Transverse colon (tissue), 4 donors: ENCODE data around the gene GTF3C5. TPM values are rescaled to one million over a fixed set of nuclear protein-coding genes. Genes with fewer than 3 reads are reported as not detected.

ENCODE experiments used
- DNase-seq: peaks from one replicate; pipeline ENCODE4 v3.0.0-alpha.2; 2019
- H3K27ac ChIP-seq, 4 donors: fragments of 200-600 bp; sonication (generic); 2 replicates each; pipeline ENCODE4 v1.5.1; 2016 to 2018; ENCODE audit warnings: inconsistent platforms in 4 of 4
- H3K27me3 ChIP-seq: fragments of 200-600 bp; sonication (generic); 2 replicates; pipeline ENCODE4 v1.5.1; 2017; ENCODE audit warnings: inconsistent platforms
- H3K36me3 ChIP-seq, 4 donors: fragments of 200-600 bp; sonication (generic); 2 replicates each; pipeline ENCODE4 v1.5.1; 2017 to 2019; ENCODE audit warnings: inconsistent platforms in 4 of 4
- H3K4me1 ChIP-seq, 4 donors: fragments of 200-600 bp; sonication (generic); 2 replicates each; pipeline ENCODE4 v1.5.1; 2017 to 2020; ENCODE audit warnings: inconsistent platforms in 4 of 4
- H3K4me3 ChIP-seq, 4 donors: fragments of 200-600 bp; sonication (generic); 1 replicate in 1 of 4; 2 replicates in 3 of 4; pipeline versions ENCODE4 v1.5.1 to v1.6.1; 2017 to 2019; ENCODE audit warnings: inconsistent platforms in 4 of 4
- H3K9me3 ChIP-seq, 2 donors: fragments of 200-600 bp; sonication (generic); 2 replicates each; pipeline ENCODE4 v1.5.1; 2017 to 2019; ENCODE audit warnings: inconsistent platforms in 2 of 2
- EP300 ChIP-seq: sonication (generic); formaldehyde crosslinking; IDR thresholded peaks from one replicate; pipeline ENCODE4 v1.6.1; 2017; ENCODE audit warnings: antibody characterized with exemption, low read depth
- POLR2A ChIP-seq: fragments of 450-650 bp; IDR thresholded peaks from one replicate; pipeline ENCODE4 v1.6.1; 2016; ENCODE audit warnings: antibody characterized with exemption, mild to moderate bottlenecking, moderate library complexity
- POLR2AphosphoS5 ChIP-seq, 3 donors: sonication (generic); formaldehyde crosslinking; IDR thresholded peaks; one replicate each; pipeline ENCODE4 v1.6.1; 2016; ENCODE audit warnings: antibody characterized with exemption in 3 of 3
- WGBS, 2 donors: methylation state at CpG; one replicate each; pipeline ENCODE4 v1.1.5; 2018; ENCODE audit warnings: low coverage in 1 of 2; 5-methylcytosine and 5-hydroxymethylcytosine counted together
- in situ Hi-C, 4 donors: fragments of 200-750 bp; cut with MboI; loops; one replicate each; pipeline versions ENCODE4 v1.15.0 to v1.15.1; 2017; ENCODE audit warnings: low sequenced_read_pairs in 3 of 4, low pct_ligation_motif_present in 1 of 4, low pct_unique_long_range_greater_than_20kb in 1 of 4
- intact Hi-C: fragments of 100-400 bp; cut with DNase I; formaldehyde crosslinking; loops from one replicate; pipeline ENCODE4 v1.15.1; 2023; ENCODE audit warnings: low total_unique reads
- total RNA-seq, 4 donors: library from RNA; depleted of rRNA; stranded (reverse); fragments of >200 nt; gene quantifications; one replicate each; pipeline ENCODE4 v1.1.0, GENCODE V29; 2016
- TF ChIP-seq, protein P1 (sequence below), 5 experiments: fragments of 200-600 bp in 3 of 5; fragments of 450-650 bp in 2 of 5; sonication (generic) in 3 of 5; IDR thresholded peaks; 1 replicate in 2 of 5; 2 replicates in 3 of 5; pipeline ENCODE4 v1.5.1; 2016 to 2017; ENCODE audit warnings: antibody characterized with exemption in 5 of 5, inconsistent platforms in 3 of 5, mild to moderate bottlenecking in 2 of 5, moderate library complexity in 1 of 5

The GTF3C5 gene
- total RNA-seq, 4 donors from 2014 or later, result 44.5 to 56.9 (median 50.2) TPM

DNA sequence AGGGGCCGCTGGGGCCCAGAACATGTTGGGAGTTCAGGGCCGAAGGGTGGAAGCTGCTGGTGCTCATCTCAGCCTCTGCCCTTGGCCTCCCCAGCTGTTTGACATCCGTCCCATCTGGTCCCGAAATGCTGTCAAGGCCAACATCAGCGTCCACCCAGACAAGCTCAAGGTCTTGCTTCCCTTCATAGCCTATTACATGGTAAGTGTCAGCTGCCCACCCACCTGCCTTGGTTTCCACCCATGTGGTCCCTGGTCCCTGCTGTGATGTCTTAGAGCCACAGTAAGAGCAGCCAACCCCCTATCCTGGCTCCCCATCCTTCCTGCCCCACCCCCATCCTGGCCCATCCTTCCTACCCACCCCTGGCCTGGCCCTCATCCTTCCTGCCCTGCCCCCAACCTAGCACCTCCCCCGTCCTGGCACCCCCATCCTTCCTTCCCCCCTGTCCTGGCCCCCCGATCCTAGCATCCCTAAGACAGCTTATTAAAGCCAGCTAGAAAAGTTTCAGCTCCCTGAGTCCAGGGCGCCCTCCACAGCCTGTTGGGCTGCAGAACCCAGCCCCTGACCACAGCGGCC, 21.3 kb downstream of the GTF3C5 start:
- peaks cover 6 to 15% (median 10%) of the 10 kb centered on the region in 4 donors for H3K4me1 ChIP-seq
- H3K27ac ChIP-seq, result no peak overlapping the region
- H3K9me3 ChIP-seq, result no peaks in the 10 kb centered on the region
- 80 to 89% methylated on average over 1 to 9 of the region's 9 CpGs for WGBS, 2 donors
- H3K36me3 ChIP-seq, result peaks cover 0 to 38% (median 15%) of the 10 kb centered on the region in 4 donors
- no peak overlapping the region for H3K4me3 ChIP-seq
- DNase-seq, result no peak
- TF ChIP-seq POLR2A (no peak), EP300 (no peak)
- TF ChIP-seq, protein P1, sequence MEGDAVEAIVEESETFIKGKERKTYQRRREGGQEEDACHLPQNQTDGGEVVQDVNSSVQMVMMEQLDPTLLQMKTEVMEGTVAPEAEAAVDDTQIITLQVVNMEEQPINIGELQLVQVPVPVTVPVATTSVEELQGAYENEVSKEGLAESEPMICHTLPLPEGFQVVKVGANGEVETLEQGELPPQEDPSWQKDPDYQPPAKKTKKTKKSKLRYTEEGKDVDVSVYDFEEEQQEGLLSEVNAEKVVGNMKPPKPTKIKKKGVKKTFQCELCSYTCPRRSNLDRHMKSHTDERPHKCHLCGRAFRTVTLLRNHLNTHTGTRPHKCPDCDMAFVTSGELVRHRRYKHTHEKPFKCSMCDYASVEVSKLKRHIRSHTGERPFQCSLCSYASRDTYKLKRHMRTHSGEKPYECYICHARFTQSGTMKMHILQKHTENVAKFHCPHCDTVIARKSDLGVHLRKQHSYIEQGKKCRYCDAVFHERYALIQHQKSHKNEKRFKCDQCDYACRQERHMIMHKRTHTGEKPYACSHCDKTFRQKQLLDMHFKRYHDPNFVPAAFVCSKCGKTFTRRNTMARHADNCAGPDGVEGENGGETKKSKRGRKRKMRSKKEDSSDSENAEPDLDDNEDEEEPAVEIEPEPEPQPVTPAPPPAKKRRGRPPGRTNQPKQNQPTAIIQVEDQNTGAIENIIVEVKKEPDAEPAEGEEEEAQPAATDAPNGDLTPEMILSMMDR (IDR thresholded peaks at IDR 0.05), result no peak
- intact Hi-C loops, result no loop called here
- H3K27me3 ChIP-seq, result no peaks in the 10 kb centered on the region
- in situ Hi-C loops, result no loop called here

DNA sequence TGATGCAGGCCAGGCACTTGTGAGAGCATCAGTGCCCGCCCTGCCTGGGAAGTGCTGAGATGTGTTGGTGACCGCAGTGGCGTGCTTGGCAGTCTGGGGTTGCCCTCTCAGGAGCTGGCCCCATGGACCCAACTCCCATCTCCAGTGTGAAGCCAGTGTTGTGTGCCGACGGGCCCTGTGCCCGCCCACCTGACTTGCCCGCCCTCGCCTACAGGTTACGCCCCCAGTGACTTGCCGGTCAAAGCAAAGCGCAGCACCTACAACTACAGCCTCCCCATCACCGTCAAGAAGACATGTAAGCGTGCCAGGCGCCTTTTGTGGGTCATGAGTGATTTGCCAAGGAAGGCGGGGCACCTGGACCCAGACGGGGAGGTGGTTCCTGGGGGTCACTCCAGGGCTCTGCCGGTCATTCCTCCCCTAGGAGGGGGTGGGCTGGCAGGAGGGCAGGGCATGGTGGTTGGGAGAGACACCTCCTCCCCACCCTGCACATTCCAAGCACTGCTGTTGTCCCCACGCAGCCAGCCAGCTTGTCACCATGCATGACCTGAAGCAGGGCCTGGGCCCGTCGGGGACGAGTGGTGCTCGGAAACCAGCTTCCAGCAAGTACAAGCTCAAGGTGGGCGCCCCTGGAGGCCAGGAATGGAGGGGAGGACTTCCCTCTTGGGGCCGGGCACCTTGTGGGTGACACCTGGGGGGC, 23.5 kb downstream of the GTF3C5 start:
- Histone ChIP-seq H3K27me3 (no peaks in the 10 kb centered on the region), H3K9me3 (no peaks in the 10 kb centered on the region), H3K36me3 (peaks cover 0 to 38% (median 16%) of the 10 kb centered on the region in 4 donors), H3K27ac (no peak overlapping the region), H3K4me3 (no peak overlapping the region), H3K4me1 (peaks cover 6 to 15% (median 10%) of the 10 kb centered on the region in 4 donors)
- 89% methylated on average over 18 of the region's 24 CpGs; no CpG with 5 or more reads in 1 of the 2 donors for WGBS, 2 donors
- TF ChIP-seq POLR2AphosphoS5 (IDR thresholded peaks at IDR 0.05), result no peak
- in situ Hi-C loops (no loop called here), intact Hi-C loops (no loop called here)
- no peak for DNase-seq

DNA sequence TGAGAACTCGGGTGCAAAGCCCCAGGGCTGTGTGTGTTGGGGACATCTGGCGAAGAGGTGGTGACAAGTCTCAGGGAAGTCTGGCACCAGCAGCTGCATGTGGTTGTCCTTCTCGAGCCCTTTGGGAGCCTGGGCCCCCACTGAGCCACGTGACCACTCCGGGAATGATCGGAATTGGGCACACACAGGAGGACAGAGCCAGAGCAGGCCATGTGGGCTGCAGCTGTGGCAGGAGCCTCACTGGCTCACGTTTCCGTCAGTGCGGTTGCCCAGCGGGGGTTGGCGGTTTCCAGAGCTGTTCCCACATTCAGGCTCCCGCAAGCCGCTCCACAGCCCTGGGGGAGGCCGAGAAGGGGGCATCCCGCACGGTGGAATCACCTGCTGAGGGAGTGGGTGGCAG, 24.2 kb downstream of the GTF3C5 start:
- Histone ChIP-seq H3K27ac (no peak overlapping the region), H3K4me3 (no peak overlapping the region), H3K4me1 (peaks cover 6 to 15% (median 10%) of the 10 kb centered on the region in 4 donors), H3K36me3 (peaks cover 0 to 38% (median 16%) of the 10 kb centered on the region in 4 donors), H3K9me3 (no peaks in the 10 kb centered on the region), H3K27me3 (no peaks in the 10 kb centered on the region)
- in situ Hi-C loops (no loop called here), intact Hi-C loops (no loop called here)
- no peak for DNase-seq
- no peak for TF ChIP-seq POLR2AphosphoS5 (IDR thresholded peaks at IDR 0.05)
- TF ChIP-seq EP300, result no peak
- 84% methylated on average over 16 of the region's 16 CpGs; no CpG with 5 or more reads in 1 of the 2 donors for WGBS, 2 donors

DNA sequence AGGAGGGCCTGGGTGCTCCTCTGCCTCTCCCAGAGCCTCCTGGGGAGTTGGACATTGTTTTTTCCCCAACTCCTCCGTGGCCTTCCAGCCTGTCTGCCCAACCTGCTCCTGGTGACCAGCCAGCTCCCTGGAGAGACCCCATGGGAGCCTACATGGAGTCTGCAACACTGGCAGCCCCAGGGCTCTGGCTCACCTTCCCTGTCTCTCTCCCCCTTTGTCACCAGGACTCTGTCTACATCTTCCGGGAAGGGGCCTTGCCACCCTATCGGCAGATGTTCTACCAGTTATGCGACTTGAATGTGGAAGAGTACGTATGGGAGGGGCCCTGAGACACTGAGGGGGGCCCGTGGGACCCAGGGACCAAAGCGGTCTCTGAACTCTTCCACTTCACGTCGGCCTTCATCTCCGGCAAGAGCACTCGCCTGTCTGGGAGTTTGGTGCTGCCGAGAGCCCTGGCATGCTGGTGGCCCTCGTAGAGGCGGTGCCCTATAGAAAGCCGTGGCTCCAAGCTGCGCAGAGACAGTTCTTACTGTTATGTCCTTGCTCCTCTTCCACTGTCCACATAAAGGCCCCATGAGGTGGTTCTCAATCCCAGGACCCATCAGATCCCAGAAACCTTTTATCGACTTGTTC, 25.1 kb downstream of the GTF3C5 start:
- H3K27me3 ChIP-seq, result no peaks in the 10 kb centered on the region
- intact Hi-C loops (no loop called here), in situ Hi-C loops (no loop called here)
- H3K27ac ChIP-seq, result no peak overlapping the region
- 92% methylated on average over 17 of the region's 17 CpGs; no CpG with 5 or more reads in 1 of the 2 donors for WGBS, 2 donors
- peaks cover 6 to 7% (median 7%) of the 10 kb centered on the region in 4 donors for H3K4me1 ChIP-seq
- no peaks in the 10 kb centered on the region for H3K9me3 ChIP-seq
- no peak overlapping the region for H3K4me3 ChIP-seq
- TF ChIP-seq EP300 (no peak), POLR2AphosphoS5 (IDR thresholded peaks at IDR 0.05) (no peak), POLR2A (no peak)
- TF ChIP-seq, protein P1 (IDR thresholded peaks at IDR 0.05), result no peak
- peaks cover 0 to 38% (median 16%) of the 10 kb centered on the region in 4 donors for H3K36me3 ChIP-seq
- DNase-seq, result no peak

DNA sequence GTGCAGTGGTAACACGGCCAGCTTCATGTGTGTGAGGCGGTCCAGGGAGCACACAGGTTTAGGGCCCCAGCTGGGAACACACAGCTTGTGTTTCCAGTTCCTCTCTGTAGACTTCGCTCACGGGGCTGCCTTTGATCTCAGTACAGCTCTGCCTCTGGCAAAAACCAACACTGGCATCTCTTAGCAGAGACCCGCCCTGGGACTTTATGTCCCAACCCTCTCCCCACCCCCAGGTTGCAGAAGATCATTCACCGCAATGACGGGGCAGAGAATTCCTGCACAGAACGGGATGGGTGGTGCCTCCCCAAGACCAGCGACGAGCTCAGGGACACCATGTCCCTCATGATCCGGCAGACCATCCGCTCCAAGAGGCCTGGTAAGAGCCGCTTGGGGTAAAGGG, 25.7 kb downstream of the GTF3C5 start:
- peaks cover under 1 to 1% (median 1%) of the 10 kb centered on the region in 4 donors for H3K4me1 ChIP-seq
- H3K4me3 ChIP-seq, result no peak overlapping the region
- no peaks in the 10 kb centered on the region for H3K27me3 ChIP-seq
- TF ChIP-seq POLR2A, result no peak
- no peak for TF ChIP-seq EP300
- no peak for TF ChIP-seq POLR2AphosphoS5 (IDR thresholded peaks at IDR 0.05)
- H3K36me3 ChIP-seq, result peaks cover 0 to 38% (median 16%) of the 10 kb centered on the region in 4 donors
- DNase-seq, result peak; percentile 23
- in situ Hi-C loops, result no loop called here
- 80% methylated on average over 12 of the region's 13 CpGs; no CpG with 5 or more reads in 1 of the 2 donors for WGBS, 2 donors
- no peaks in the 10 kb centered on the region for H3K9me3 ChIP-seq
- no peak overlapping the region for H3K27ac ChIP-seq
- intact Hi-C loops, result no loop called here
